G401 (cell line): ENCODE results near the gene APLP2. TPM values are rescaled to one million over a fixed set of nuclear protein-coding genes. Genes with fewer than 3 reads are reported as not detected.
A peak's percentile ranks its signal among the peaks of the same experiment; 100 is the strongest.

Source experiments
- DNase-seq: peaks from one replicate; pipeline ENCODE4 v3.0.0-alpha.2; 2015; ENCODE audit warnings: low spot score
- in situ Hi-C: cut with HindIII; loops from 2 replicates; pipeline ENCODE4 v1.10.0; 2016; ENCODE audit warnings: low sequenced_read_pairs, mixed read lengths
- total RNA-seq: library from RNA; depleted of rRNA; stranded (reverse); fragments of >200 nt; shearing (Covaris generic); gene quantifications from 2 replicates; pipeline ENCODE4 v1.2.3, GENCODE V29; 2014

Gene APLP2
- total RNA-seq, 1 experiment from 2014 or later, result 237 TPM

- DNase-seq, result no peak
- in situ Hi-C loops, result no loop called here
Measured at GRCh38 chr11:130052567-130052966, 17.1 kb upstream of the APLP2 start.

GRCh38 chr11:130054966-130055365, 14.7 kb upstream of the APLP2 start:
- in situ Hi-C loops, result no loop called here
- no peak for DNase-seq

- no peak for DNase-seq
- in situ Hi-C loops, result no loop called here
Measured at GRCh38 chr11:130055617-130056016, 14.1 kb upstream of the APLP2 start.

- DNase-seq, result no peak
- in situ Hi-C loops, result no loop called here
Measured at GRCh38 chr11:130061017-130061416, 8.7 kb upstream of the APLP2 start.

GRCh38 chr11:130062026-130062425, 7.7 kb upstream of the APLP2 start:
- in situ Hi-C loops, result no loop called here

GRCh38 chr11:130063451-130063850, 6.2 kb upstream of the APLP2 start:
- DNase-seq, result no peak
- in situ Hi-C loops, result no loop called here

More at GRCh38 chr11:130062026-130062425, 7.7 kb upstream of the APLP2 start:
- no peak for DNase-seq

- in situ Hi-C loops, result no loop called here
Measured at GRCh38 chr11:130064596-130064995, 5.1 kb upstream of the APLP2 start.

GRCh38 chr11:130066338-130066737, 3.4 kb upstream of the APLP2 start:
- in situ Hi-C loops, result no loop called here
- no peak for DNase-seq

More at GRCh38 chr11:130064596-130064995, 5.1 kb upstream of the APLP2 start:
- DNase-seq, result no peak

- DNase-seq, result peak; percentile 86
- in situ Hi-C loops, result no loop called here
Measured at GRCh38 chr11:130068546-130068985, 1.1 kb upstream of the APLP2 start.

- in situ Hi-C loops, result no loop called here
Measured at GRCh38 chr11:130068986-130069658, 572 bp upstream of the APLP2 start.

GRCh38 chr11:130070109-130070845, 583 bp downstream of the APLP2 start:
- in situ Hi-C loops, result no loop called here
- DNase-seq, result peak; percentile 37

More at GRCh38 chr11:130068986-130069658, 572 bp upstream of the APLP2 start:
- peak; percentile 71 for DNase-seq

- in situ Hi-C loops, result no loop called here
- DNase-seq, result peak; percentile 48
Measured at GRCh38 chr11:130070846-130071200, 1.1 kb downstream of the APLP2 start.

- peak; percentile 66 for DNase-seq
Measured at GRCh38 chr11:130071211-130071712, 1.6 kb downstream of the APLP2 start.

GRCh38 chr11:130074736-130075135, 5.0 kb downstream of the APLP2 start:
- in situ Hi-C loops, result no loop called here
- DNase-seq, result no peak

More at GRCh38 chr11:130071211-130071712, 1.6 kb downstream of the APLP2 start:
- in situ Hi-C loops, result no loop called here

GRCh38 chr11:130076778-130077481, 7.2 kb downstream of the APLP2 start:
- in situ Hi-C loops, result no loop called here
- DNase-seq, result no peak

- in situ Hi-C loops, result no loop called here
- DNase-seq, result no peak
Measured at GRCh38 chr11:130077671-130078070, 8.0 kb downstream of the APLP2 start.

GRCh38 chr11:130078080-130078479, 8.4 kb downstream of the APLP2 start:
- in situ Hi-C loops, result no loop called here
- DNase-seq, result no peak

GRCh38 chr11:130085671-130086290, 16.1 kb downstream of the APLP2 start:
- in situ Hi-C loops, result no loop called here
- DNase-seq, result no peak

GRCh38 chr11:130086669-130087068, 17.0 kb downstream of the APLP2 start:
- no peak for DNase-seq
- in situ Hi-C loops, result no loop called here
